Right lobe of liver (tissue), 4 donors: Measurements from ENCODE around the gene STPG4.

ENCODE experiments used
- CTCF ChIP-seq, 4 donors: fragments of 200-600 bp in 3 of 4; fragments of 450-650 bp in 1 of 4; IDR thresholded peaks; one replicate each; pipeline versions ENCODE4 v1.5.1 to v1.8.0; 2016 to 2022; ENCODE audit warnings: antibody characterized with exemption in 4 of 4, mild to moderate bottlenecking in 2 of 4
- POLR2A ChIP-seq: fragments of 450-650 bp; IDR thresholded peaks from one replicate; pipeline ENCODE4 v1.6.1; 2017; ENCODE audit warnings: antibody characterized with exemption, mild to moderate bottlenecking
- donor health status: DM: no; HTN: no; CAD: no.
- donor health status: DM: no; HTN: no; CAD: no.
- donor health status: DM: no; HTN: yes; CAD: no.

GRCh38 chr2:47194410-47194809 lies 39.3 kb upstream of the STPG4 start:
- TF ChIP-seq CTCF (IDR thresholded peaks at IDR 0.05): no peak
- no peak for TF ChIP-seq POLR2A
